B cell (primary cell): ENCODE results near the gene NMT2.

Experiments used
- CTCF ChIP-seq: fragments of 200-600 bp; IDR thresholded peaks from one replicate; pipeline ENCODE4 v1.8.0; 2022; ENCODE audit warnings: antibody characterized with exemption, mild to moderate bottlenecking
- EZH2 ChIP-seq: IDR thresholded peaks from 2 replicates; pipeline ENCODE4 v1.6.1; 2012; ENCODE audit warnings: borderline replicate concordance, low read depth, mild to moderate bottlenecking, moderate library complexity, low read length; ENCODE audit not compliant: insufficient read depth, poor library complexity, severe bottlenecking

GRCh38 chr10:15131330-15131729 lies 37.2 kb downstream of the NMT2 start:
- TF ChIP-seq CTCF (no peak), EZH2 (no peak)
